ENCODE data around the gene CHD6.

Gene CHD6, protein sequence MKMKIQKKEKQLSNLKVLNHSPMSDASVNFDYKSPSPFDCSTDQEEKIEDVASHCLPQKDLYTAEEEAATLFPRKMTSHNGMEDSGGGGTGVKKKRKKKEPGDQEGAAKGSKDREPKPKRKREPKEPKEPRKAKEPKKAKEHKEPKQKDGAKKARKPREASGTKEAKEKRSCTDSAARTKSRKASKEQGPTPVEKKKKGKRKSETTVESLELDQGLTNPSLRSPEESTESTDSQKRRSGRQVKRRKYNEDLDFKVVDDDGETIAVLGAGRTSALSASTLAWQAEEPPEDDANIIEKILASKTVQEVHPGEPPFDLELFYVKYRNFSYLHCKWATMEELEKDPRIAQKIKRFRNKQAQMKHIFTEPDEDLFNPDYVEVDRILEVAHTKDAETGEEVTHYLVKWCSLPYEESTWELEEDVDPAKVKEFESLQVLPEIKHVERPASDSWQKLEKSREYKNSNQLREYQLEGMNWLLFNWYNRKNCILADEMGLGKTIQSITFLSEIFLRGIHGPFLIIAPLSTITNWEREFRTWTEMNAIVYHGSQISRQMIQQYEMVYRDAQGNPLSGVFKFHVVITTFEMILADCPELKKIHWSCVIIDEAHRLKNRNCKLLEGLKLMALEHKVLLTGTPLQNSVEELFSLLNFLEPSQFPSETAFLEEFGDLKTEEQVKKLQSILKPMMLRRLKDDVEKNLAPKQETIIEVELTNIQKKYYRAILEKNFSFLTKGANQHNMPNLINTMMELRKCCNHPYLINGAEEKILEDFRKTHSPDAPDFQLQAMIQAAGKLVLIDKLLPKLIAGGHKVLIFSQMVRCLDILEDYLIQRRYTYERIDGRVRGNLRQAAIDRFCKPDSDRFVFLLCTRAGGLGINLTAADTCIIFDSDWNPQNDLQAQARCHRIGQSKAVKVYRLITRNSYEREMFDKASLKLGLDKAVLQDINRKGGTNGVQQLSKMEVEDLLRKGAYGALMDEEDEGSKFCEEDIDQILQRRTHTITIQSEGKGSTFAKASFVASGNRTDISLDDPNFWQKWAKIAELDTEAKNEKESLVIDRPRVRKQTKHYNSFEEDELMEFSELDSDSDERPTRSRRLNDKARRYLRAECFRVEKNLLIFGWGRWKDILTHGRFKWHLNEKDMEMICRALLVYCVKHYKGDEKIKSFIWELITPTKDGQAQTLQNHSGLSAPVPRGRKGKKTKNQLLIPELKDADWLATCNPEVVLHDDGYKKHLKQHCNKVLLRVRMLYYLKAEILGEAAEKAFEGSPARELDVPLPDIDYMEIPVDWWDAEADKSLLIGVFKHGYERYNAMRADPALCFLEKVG (N-terminal part only)
- 155 to 211 reads per million in 2 donors for total RNA-seq

GRCh38 chr20:41617902-41618806, at the start of gene CHD6:
Gene CHD6, minus strand, starts transcription at chr20:41618377. Its CDS starts 67,040 bp downstream, at chr20:41551337.
- peak; percentile 98 for DNase-seq

GRCh38 chr20:41664584-41664983, 46.4 kb upstream of the CHD6 start:
- DNase-seq, result no peak

DNA sequence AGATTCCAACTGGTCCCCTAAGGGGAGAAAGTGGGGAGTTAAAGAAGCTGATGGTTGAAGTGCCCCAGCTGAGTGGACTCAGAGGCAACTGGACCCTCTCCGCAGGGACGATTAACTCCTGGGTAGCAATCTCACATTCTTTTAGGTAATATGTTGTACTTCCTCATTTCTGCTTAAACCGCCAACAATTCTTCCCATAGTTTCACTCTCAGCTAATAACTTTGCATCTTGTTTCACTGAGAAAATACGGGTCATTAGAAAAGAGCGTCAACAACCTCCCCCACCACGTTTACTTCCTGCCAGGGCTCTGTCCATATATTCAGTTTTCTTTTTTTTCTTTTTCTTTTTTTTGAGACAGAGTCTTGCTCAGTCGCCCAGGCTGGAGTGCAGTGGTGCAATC, 39.5 kb upstream of the CHD6 start:
- no peak for DNase-seq

GRCh38 chr20:41655962-41656618, 37.9 kb upstream of the CHD6 start:
- DNase-seq, result no peak

- DNase-seq, result no peak
Observed at GRCh38 chr20:41654884-41655283, 36.7 kb upstream of the CHD6 start.

DNA sequence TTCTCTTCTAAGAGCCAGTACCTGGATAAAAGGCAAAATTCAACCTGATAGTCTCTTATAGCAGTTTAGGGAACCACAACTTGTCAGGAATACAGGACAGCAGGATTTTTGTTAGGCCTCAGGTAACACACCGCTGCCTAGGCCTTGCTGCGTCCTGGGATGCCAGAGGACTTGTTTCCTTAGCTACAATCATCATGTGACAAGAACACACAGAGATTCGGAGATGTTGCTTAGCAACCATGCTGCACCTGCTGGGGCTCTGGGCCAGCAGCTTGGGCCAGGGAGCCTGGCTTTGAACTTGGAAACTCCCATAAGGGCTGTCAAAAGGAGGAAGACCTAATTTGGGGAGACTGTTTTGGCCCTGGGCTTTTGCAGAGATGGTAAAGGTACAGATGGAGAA, 36.1 kb upstream of the CHD6 start:
- DNase-seq, result no peak

DNA sequence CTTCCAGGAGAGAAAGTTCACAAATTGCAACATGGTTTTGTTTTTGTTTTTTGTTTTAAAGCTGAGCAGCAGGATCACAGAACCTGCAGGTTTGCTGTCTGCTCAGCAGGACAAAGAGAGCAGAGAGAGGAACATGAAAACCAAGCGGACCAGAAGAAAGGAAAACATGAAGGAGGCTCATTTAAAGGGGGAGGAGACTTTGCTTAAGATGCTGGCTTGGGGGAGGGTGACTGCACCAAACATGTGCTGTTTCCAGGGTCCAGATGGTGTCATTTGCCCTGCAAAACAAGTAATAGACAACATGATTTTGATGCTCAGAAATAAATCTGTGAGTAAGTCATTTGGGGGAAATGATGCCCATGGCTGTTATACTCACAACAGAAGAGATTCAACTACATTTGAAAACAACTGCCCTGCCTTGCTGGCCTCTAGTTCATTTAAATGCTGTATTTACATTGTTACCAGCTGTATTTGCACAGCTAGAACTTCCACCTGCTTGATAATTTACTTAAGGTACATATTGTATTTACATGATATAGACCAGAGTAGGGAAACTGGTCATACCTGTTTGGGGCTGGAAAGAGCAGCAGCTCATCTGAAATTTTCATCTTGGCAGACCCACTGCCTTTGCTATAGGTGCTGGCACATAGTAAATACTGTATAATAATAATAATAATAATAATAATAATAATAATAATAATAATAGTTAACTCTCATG, 32.2 kb upstream of the CHD6 start:
- DNase-seq, result no peak

DNA sequence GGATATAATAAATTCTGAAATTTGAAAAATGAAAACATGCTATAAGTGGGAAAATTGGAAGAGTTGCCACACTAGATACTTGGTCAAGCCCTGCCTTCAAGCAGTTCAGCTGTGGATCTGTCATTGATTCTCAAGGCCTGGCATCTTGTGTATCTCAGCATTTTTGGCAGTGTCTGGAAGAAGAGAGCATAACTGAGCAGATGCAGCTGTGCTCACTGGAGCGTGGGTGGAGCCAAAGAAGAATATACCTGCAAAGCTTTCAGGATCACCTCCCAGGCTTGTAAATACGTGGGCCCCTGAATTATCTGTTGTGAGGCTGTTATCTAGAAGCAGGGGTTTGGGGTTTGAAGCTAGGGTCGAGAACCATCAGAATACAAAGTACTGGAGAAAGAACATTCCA, 31.3 kb upstream of the CHD6 start:
- no peak for DNase-seq

- DNase-seq, result no peak
Observed at GRCh38 chr20:41645372-41645771, 27.2 kb upstream of the CHD6 start.

DNA sequence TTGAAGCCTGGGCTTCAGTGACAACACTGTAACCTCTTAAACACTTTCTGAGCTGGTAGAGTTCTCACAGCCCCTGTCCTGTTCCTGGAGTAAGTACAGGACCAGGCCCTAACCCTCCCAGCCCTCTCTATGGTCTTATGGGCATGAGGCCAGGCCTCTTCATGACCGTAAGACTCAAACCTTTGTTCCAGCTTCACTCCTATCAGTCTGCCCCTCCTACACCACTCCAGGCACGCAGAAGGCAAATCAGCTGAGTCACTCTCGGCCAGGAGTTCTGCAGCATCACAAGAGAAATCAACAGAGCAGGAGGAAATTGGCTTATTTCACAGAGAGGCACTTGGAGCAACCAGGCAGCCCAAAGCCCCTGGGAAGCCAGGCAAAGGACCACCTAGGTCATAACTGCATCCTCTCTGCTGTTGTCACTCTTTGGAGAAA, 25.3 kb upstream of the CHD6 start:
- no peak for DNase-seq

DNA sequence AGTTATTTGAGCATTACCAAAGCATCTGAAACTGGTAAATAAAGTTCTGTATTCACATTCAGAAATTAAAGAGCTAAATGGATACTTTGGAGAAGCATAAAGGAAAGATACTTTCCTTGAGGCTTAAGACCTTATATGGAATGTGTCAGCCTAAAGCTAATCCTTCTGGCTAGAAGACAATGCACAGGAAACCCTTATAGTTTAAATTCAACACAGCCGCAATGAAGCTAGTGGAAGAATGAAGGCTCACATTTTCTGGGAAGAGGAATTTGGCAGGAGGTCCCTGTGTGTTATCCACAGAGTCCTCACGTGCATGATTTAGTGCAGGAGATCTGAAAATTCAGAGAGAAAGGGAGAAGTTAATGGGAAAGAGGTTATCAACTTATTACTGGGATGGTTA, 21.5 kb upstream of the CHD6 start:
- no peak for DNase-seq

DNA sequence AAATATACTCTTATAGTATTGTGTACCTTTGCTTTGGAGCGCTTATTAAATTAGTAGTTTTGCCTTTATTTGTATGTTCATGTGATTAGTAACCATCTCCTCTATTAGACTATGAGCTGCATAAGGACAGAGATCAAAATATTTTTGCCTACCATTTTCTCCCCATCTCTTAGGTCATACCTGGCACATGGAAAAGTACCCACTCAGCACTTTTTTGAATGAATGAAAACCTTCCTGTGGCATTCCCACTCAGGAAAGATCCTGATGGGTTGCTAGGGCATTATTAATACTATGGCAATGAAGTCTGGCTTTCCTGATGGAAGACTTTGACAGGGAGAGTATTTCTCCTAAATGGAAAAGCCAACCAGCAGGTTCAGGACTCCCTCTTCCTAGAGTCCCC, 20.3 kb upstream of the CHD6 start:
- DNase-seq, result no peak

- DNase-seq, result no peak
Observed at GRCh38 chr20:41635158-41635557, 17.0 kb upstream of the CHD6 start.

- DNase-seq, result no peak
Observed at GRCh38 chr20:41632896-41633295, 14.7 kb upstream of the CHD6 start.

DNA sequence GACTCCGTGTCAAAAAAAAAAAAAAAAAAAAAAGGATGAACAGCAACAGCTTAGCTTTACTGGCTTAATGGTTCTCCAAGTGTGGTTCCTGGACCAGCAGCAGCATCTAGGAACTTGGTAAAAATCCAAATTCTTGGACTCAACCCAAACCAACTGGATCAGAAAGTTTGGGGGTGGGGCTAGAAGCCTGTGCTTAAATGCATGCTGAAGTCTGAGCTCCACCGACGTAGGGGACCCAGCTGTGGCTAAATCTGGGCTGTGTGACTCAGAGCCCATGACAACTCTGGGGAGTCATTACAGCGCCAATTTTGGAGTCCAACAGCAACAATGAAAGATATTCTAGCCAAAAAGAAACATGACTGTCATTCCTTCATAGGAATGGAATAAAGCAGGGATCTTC, 13.6 kb upstream of the CHD6 start:
- no peak for DNase-seq

DNA sequence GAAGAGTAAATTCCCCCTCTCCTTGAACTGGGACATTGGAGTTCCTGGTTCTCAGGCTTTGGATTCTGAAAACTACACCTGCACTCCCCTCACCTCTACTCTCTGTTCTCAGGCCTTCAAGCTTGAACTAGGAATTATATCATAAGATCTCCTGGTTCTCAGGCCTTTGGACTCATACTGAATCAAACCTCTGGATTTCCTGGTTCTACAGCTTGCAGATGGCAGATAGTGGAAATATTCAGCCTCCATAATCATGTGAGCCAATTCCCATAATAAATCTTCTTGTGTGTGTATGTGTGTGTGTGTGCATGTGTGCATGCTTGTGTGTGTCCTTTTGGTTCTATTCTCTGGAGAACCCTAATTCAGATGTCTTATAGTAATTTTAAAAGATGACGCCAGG, 12.7 kb upstream of the CHD6 start:
- no peak for DNase-seq

GRCh38 chr20:41627611-41628244, 9.6 kb upstream of the CHD6 start:
- no peak for DNase-seq

DNA sequence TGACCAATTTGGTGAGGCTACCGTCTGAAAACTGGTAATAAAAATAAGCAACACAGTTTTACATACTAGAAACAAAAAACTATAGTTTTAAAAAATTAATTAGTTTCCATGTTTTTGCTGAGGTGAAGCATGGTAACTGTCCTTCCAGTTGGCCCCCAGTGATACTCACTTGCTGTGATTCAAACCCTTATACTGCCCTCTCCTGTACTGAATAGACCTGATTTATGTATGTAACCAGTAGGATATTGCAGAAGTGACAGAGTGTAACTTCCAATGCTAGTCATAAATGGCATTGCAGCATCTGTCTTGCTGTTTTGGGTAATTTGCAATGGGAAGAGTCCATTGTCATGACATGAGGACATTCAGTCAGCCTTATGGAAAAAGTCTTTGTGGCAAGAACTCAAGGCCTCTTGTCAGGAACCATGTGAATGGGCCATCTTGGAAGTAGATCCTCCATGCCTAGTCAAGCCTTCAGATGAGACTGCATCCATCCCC, 8.9 kb upstream of the CHD6 start:
- DNase-seq, result no peak

DNA sequence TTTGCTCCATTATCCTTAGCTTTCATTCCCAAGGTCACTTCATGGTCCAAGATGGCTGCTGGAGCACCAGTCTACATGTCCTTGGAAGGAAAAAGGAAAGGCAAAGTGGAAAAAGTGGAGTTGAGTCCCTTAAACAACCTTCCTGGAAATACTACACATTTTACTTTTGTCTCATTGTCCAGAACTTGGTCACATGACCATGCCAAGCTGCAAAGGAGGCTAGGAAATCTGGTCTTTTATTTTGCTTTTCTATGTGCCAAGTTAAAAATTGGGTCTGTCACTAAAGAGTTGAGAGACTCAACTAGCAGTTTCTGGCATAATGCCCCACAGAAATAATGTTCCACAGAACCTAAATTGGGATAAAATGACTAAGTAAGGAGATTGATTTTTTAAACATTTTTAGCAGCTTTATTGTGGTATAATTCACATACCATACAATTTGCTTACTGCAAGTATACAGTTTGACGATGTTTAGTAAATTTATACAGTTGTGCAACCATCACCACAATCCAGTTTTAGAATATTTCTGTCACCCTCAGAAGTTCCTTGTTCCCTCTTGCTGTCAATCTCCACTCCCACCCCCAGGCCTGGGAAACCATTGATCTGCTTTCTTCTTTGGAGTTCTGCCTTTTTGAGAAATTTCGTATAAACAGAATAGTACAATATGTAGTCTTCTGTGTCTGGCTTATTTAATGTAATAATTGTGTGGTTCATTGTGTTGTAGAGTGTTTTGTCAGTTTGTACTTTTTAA, 5.6 kb upstream of the CHD6 start:
- DNase-seq, result no peak
